GM12872 (cell line): ENCODE results near the gene EPB41L4B.

Source experiments
- TF ChIP-seq, protein P1 (sequence below): IDR thresholded peaks from 3 replicates; pipeline ENCODE4 v1.5.1; 2011; ENCODE audit warnings: low read depth, mild to moderate bottlenecking, low read length, moderate library complexity; ENCODE audit not compliant: insufficient read depth

The EPB41L4B gene

DNA sequence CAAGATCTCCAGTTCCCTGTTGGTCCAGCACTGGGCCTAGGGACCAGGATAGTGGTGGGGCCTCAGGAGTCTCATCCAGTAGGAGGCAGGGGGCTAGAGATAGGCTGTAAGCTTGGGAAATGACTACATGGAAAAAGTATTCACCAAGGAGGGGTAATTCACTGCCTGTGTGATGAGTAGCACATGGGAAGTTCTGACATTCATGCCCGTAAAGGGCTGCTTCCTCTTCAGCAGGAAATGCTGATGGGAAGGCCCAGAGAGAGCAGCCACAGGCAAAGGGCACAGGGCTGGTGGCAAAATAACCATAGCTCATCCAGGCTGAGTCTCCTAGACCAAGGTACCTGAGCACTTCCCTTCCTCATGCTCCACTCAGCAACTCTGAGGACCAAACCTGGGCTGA is 130.7 kb downstream of the EPB41L4B start:
- TF ChIP-seq, protein P1, sequence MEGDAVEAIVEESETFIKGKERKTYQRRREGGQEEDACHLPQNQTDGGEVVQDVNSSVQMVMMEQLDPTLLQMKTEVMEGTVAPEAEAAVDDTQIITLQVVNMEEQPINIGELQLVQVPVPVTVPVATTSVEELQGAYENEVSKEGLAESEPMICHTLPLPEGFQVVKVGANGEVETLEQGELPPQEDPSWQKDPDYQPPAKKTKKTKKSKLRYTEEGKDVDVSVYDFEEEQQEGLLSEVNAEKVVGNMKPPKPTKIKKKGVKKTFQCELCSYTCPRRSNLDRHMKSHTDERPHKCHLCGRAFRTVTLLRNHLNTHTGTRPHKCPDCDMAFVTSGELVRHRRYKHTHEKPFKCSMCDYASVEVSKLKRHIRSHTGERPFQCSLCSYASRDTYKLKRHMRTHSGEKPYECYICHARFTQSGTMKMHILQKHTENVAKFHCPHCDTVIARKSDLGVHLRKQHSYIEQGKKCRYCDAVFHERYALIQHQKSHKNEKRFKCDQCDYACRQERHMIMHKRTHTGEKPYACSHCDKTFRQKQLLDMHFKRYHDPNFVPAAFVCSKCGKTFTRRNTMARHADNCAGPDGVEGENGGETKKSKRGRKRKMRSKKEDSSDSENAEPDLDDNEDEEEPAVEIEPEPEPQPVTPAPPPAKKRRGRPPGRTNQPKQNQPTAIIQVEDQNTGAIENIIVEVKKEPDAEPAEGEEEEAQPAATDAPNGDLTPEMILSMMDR, result no peak

DNA sequence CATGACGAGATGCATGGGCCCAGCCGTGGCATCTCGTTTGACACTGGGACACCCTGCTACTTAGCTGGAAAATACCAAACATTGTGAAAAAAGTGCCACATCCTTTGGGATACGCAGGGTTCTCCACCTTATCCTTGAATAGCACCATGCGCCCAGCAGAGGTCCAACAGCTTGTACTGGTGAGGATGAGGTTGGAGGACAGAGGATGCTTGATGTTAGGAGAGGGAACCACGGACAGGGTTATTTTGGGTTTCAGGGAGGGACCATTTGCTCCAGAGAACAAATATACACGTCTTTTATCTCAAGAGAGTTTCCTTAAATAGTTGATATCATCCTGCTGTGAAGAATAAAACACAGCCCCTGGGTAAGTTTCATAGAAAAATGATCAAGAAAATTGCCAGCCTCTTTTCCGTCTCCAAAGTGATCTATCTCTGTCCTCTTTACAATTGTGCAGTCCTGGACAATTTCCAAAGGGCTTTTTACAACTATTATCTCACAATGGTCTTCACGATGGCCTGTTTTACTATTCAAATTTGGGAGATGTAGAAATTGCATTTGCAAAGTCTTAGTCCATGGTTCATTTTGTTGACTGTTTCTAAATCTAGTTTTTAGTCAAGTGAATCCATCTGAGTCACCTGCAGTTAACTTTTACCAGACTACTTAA is 133.9 kb downstream of the EPB41L4B start:
- TF ChIP-seq, protein P1, result no peak

DNA sequence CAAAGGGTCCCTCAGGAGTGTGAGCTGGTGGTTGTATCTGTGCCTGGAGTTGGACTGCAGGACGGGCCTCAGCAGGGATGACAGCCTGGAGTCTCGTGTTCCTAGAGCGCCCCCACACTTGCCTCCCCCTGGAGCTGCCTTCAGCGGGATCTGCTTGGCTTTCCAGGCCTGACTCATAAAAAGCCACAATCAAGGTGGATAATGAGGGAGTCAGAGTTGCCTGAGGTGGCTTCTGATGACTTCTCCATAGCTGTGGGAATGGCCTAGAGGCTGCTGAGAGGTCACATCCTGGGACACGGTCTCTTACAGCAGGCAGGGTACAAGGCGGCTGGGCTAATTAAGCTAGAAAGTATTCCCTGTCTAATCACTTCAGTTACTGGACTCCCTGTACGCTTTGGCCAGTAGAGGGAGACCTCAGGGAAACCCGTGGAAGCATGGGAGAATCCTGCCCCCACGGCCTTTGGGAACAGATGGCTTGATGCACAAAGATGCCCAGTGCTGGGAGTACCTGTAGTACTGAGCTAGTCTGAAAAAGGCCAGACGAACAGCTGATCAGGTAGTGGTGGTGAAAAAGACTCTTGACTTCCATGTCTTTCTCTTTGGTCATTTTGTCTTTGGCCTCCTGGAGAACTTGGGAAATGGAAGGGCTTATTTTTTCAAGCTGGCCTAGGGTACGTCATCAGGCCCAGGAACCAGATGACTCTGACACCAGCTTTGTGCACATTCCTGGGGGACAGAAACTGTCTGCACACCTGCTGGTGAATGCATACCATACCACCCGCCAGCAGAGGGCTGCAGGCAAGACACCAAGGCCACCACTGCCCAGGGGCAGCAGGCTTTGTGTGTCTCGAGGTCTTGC is 137.7 kb downstream of the EPB41L4B start:
- TF ChIP-seq, protein P1, result peak; percentile 68

DNA sequence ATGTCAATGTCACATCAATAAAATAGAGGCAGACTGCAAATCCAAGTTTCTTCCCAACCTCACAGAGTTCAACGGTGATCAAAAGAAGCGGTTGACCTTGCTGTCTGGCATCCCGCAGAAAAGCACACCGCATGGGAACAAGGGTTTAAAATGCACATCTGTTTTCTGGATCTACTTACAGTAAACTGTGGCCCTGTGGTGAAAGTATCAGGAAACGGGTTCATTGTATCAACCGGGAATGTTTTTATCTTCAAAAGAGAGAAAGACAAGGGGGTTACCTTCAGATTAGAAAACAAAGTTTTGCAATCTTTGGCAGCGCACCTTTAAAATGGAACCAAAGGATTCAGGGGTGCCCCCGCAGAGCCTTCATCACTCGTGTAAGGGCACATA is 138.3 kb downstream of the EPB41L4B start:
- TF ChIP-seq, protein P1, result no peak

DNA sequence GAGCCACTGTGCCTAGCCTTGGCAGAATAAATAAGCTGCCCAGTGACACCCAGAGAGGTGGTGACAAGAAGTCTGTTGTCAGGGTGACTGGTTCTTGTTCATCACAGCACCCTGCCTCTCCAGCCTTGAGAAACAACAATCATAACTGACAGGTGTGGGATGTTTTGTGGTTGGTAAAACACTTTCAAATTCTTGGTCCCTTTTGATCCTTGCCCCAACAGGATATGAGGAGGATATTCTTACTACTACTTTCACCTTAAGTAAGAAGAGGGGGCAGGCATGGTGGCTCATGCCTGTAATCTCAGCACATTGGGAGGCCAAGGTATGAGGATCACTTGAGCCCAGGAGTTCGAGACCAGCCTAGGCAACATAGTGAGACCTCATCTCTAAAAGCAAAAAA is 139.6 kb downstream of the EPB41L4B start:
- TF ChIP-seq, protein P1, result no peak

DNA sequence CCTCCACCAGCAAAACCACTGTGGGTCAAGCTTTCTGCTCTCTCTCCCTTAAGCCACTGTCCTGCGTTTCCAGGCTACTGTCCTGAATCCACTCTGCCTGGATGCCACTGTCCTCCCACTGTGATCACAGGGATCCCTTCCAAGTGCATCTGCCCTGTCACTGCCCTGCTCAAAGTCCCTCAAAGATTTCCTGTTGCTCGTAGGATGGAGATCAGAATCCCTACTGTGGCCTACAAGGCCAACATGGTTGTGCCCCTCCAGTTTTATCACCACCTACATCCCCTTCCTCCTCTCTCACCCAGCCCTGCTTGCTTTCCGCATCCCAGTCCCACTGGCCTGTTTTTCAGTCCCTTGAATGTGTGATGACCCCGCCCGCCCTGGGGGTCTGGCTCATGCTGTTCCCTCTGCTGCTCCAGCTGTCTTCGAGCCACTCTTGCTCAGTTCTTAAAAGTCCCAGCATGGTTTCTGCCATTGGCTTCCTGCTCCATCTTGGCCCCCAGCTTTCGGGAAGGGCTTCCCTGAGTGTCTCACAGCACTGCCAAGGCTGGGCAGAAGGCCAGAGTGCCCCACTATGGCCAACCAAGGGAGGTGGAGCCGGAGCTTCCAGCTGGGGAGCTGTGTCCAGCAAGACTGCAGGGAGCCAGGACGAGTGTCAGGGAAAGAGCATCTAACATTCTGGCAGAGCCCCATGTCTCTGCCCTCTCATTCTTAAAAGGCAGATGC is 140.9 kb downstream of the EPB41L4B start:
- TF ChIP-seq, protein P1, result no peak

DNA sequence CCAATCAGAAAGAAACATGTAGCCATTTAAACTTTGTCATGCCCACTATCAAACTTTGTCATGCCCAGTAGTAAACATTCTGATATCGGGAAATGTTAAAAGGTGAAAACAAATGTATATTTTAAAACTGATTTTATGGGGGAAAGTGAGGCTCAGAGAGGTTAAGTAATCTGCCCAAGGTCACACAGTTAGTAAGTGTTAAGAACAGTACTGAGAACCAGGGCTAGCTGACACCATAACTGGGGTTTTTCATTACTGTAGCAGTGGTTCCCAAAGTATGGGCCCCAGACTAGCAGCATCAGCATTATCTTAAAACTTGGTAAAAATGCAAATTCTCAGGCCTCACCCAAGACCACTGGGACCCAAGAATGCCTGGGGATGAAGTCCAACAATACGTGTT is 143.9 kb downstream of the EPB41L4B start:
- TF ChIP-seq, protein P1, result no peak
